Measurements from ENCODE around the gene OR6C3. TPM values are rescaled to one million over a fixed set of nuclear protein-coding genes. Genes with fewer than 3 reads are reported as not detected.
"Not testable (repeated sequence)": the region's sequence is repeated elsewhere in the genome, so short reads cannot be mapped to it uniquely, and the experiment has no call there.

OR6C3 gene
- total RNA-seq, 2 donors from 2014 or later: not detected

GRCh38 chr12:55320201-55320600 lies 10.3 kb upstream of the OR6C3 start:
- no peak for TF ChIP-seq CTCF (IDR thresholded peaks at IDR 0.05)
- DNase-seq (ENCODE audit: low spot score) (no peak), ATAC-seq (ENCODE audit: insufficient number of reproducible peaks, low FRiP score, low read depth) (no peak)

GRCh38 chr12:55325801-55326200 lies 4.7 kb upstream of the OR6C3 start:
- H3K36me3 ChIP-seq; H3K9me3 ChIP-seq; H3K4me3 ChIP-seq; H3K27ac ChIP-seq; DNase-seq (ENCODE audit: low spot score); H3K27me3 ChIP-seq (replicated peaks; ENCODE audit: insufficient read depth); ATAC-seq (ENCODE audit: insufficient number of reproducible peaks, low FRiP score, low read depth); H3K4me1 ChIP-seq (ENCODE audit: control insufficient read depth in 1 of 2, low read depth in 2 of 2): not testable (repeated sequence)

More at GRCh38 chr12:55320201-55320600, 10.3 kb upstream of the OR6C3 start:
- Histone ChIP-seq H3K27ac (no peak overlapping the region), H3K4me1 (ENCODE audit: control insufficient read depth in 1 of 2, low read depth in 2 of 2) (no peaks in the 10 kb centered on the region), H3K27me3 (replicated peaks; ENCODE audit: insufficient read depth) (no peaks in the 10 kb centered on the region), H3K9me3 (no peaks in the 10 kb centered on the region), H3K4me3 (no peak overlapping the region), H3K36me3 (no peaks in the 10 kb centered on the region)

GRCh38 chr12:55336002-55336401 lies 5.5 kb downstream of the OR6C3 start:
- Histone ChIP-seq H3K27me3 (replicated peaks; ENCODE audit: insufficient read depth) (no peaks in the 10 kb centered on the region), H3K4me3 (no peak overlapping the region), H3K4me1 (ENCODE audit: control insufficient read depth in 1 of 2, low read depth in 2 of 2) (no peaks in the 10 kb centered on the region), H3K36me3 (no peaks in the 10 kb centered on the region), H3K9me3 (no peaks in the 10 kb centered on the region), H3K27ac (no peak overlapping the region)
- ATAC-seq (ENCODE audit: insufficient number of reproducible peaks, low FRiP score, low read depth) (no peak), DNase-seq (ENCODE audit: low spot score) (no peak)
- no peak for TF ChIP-seq CTCF (IDR thresholded peaks at IDR 0.05)

GRCh38 chr12:55355338-55355737 lies 24.8 kb downstream of the OR6C3 start:
- H3K27me3 ChIP-seq (replicated peaks; ENCODE audit: insufficient read depth); DNase-seq (ENCODE audit: low spot score); H3K4me3 ChIP-seq; H3K4me1 ChIP-seq (ENCODE audit: control insufficient read depth in 1 of 2, low read depth in 2 of 2); H3K9me3 ChIP-seq; H3K36me3 ChIP-seq; H3K27ac ChIP-seq; ATAC-seq (ENCODE audit: insufficient number of reproducible peaks, low FRiP score, low read depth): not testable (repeated sequence)

- H3K9me3 ChIP-seq: no peaks in the 10 kb centered on the region
- H3K27ac ChIP-seq: no peak within 1 kb of the TSS
- H3K4me3 ChIP-seq: no peak within 1 kb of the TSS
- H3K4me1 ChIP-seq (ENCODE audit: control insufficient read depth in 1 of 2, low read depth in 2 of 2): no peaks in the 10 kb centered on the region
- no peaks in the 10 kb centered on the region for H3K36me3 ChIP-seq
- no peak for TF ChIP-seq CTCF (IDR thresholded peaks at IDR 0.05)
- DNase-seq (ENCODE audit: low spot score) (no peak), ATAC-seq (ENCODE audit: insufficient number of reproducible peaks, low FRiP score, low read depth) (no peak)
- H3K27me3 ChIP-seq (replicated peaks; ENCODE audit: insufficient read depth): no peaks in the 10 kb centered on the region
Measured at GRCh38 chr12:55362675-55363074, 32.1 kb downstream of the OR6C3 start, which contains the start of gene OR6C75. TSS of gene OR6C75 (plus strand) at chr12:55362975. CDS start at chr12:55365111, 2,136 bp downstream.

GRCh38 chr12:55365086-55365485 lies 34.5 kb downstream of the OR6C3 start:
- TF ChIP-seq CTCF (IDR thresholded peaks at IDR 0.05): no peak
- no peaks in the 10 kb centered on the region for H3K4me1 ChIP-seq (ENCODE audit: control insufficient read depth in 1 of 2, low read depth in 2 of 2)
- no peak for DNase-seq (ENCODE audit: low spot score)

More at GRCh38 chr12:55365086-55365485, 34.5 kb downstream of the OR6C3 start:
- H3K27me3 ChIP-seq (replicated peaks; ENCODE audit: insufficient read depth): no peaks in the 10 kb centered on the region
- no peak overlapping the region for H3K4me3 ChIP-seq
- no peaks in the 10 kb centered on the region for H3K9me3 ChIP-seq
- no peaks in the 10 kb centered on the region for H3K36me3 ChIP-seq
- no peak overlapping the region for H3K27ac ChIP-seq
- ATAC-seq (ENCODE audit: insufficient number of reproducible peaks, low FRiP score, low read depth): no peak
